ENCODE data around the gene ZNF672.
"Not testable (repeated sequence)": the region's sequence is repeated elsewhere in the genome, so short reads cannot be mapped to it uniquely, and the experiment has no call there.

ZNF672 gene

DNA sequence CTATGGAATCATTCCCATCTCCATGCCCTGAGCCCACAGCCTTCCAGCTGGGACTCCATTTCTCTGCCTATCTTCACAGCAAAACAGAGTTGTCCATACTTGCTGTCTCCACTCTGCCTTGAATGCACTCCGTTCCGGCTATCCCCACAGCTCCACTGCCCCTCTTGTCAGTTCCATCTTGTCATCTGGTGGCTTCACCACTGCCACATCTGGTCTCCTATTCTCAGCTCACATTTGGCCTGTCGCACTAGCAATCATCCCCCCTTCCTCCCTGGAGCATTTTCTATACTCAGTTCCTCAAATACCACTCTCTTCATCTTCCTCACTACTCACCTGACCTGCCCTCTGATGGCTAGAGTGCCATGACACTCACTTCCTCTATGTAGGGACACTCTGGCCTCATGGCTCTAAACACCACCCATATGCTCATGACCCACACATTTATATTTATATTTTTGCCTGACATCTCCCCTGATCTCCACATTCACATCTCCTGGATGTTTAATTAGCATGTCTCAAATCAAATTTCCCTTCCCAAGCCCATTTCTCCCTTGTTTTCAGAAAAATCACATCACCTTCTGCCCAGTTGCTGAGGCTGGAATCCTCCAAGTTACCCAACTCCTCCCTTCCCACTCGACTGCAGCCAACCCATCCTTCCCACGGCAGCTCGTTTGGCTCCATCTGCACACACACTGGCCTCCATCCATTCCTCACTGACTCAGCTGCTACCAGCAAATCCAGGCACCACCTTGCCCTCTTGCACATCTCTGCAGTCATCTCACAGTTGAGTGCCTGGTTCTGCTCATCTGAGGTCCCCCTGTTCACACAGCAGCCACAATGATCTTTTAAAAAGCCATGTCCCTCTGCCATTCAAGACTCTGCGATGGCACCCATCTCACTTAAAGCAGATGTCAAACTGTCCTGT, 14.7 kb downstream of the ZNF672 start:
- in situ Hi-C loops (cut with HindIII; ENCODE audit: low sequenced_read_pairs) = no loop called here

DNA sequence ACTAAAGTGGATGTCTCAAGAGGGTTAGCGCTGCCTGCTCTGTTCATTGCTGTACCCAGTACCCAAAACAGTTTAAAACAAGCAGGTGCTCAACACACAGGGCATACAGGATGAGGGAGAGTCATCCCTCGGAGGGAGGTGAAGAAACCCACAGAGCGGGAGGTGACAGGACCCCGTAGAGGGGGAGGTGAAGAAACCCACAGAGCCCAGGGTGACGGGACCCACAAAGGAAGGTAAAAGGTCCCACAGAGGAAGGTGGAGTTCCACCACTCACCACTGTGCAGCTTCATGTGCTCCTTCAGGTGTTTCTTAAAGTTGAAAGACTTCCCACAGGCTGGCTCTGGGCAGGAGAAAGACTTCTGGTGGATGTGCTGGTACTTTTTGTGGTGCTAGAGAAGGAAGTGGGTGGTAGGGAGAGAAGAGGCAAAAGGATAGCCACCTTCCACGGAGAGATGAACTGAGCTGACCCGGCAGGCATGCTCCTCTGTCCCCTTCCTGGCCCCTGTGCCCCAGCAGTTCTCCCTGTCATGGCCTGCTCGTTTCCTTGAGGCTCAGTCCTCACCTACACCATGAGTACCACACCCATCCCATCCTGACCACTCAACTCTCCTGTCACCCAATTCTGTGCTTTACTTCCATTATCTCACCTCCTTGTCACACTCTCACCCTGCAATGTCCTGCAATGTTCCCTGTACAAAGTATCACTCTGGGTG, 15.8 kb downstream of the ZNF672 start:
- in situ Hi-C loops (cut with HindIII; ENCODE audit: low sequenced_read_pairs) = no loop called here

DNA sequence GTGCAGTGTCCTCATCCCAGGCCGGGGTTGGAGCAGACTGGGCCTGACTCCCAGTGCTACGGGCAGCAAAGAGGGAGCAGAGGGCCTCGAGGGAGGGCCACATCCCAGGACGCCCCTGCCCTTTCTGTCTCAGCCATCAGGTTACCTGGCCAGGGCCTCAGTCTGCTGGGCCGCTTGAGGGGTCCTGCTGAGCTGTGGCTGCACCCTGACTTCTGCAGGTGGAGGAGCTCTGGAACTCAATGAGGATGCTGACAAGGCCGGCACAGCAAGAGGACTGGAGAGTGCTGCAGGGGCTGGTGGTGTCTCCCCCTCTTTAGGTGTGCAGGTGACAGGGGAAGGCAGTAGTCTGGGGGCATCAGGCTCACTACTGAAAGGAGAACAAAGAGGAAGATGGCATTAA, 17.6 kb downstream of the ZNF672 start:
- in situ Hi-C loops (cut with HindIII; ENCODE audit: low sequenced_read_pairs) = no loop called here

DNA sequence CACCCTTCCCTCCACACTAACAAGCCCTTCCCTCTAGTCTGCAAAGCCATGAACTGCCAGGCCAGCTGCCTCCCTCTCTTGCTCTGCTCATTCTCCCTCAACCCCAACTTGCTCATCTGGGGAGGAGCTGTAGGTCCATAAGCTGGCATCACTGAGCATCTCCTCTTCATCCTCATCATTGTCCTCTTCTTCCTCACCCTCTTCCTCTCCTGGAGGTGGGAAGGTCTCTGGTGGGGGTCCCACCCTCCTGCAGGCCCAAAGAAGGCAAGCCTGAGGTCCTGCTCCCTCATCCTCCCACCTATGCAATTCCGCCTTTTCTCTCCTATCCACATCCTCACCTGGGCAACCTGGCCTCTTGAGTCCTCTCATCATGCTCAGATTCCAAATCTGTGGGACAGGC, 18.2 kb downstream of the ZNF672 start:
- in situ Hi-C loops (cut with HindIII; ENCODE audit: low sequenced_read_pairs) = no loop called here

DNA sequence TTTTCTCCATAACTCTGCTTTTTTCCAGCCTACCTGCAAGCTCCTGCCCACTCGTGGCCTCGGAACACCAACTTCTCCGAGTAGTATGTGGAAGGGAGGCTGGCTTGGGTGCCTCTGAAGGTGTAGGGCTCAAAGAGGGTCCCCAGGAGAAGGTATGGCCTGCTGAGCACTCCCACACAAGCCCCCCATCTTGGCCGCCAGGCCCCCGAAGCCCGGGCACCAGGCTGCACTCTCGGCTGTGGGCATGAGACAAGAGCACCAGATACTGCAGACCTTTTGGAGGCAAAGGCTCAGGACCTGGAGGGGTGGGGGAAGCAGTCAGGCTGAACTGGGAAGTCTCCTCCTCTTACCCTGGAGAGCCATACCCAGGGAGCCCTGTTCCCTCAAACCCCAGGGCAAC, 19.2 kb downstream of the ZNF672 start:
- in situ Hi-C loops (cut with HindIII; ENCODE audit: low sequenced_read_pairs) = no loop called here

DNA sequence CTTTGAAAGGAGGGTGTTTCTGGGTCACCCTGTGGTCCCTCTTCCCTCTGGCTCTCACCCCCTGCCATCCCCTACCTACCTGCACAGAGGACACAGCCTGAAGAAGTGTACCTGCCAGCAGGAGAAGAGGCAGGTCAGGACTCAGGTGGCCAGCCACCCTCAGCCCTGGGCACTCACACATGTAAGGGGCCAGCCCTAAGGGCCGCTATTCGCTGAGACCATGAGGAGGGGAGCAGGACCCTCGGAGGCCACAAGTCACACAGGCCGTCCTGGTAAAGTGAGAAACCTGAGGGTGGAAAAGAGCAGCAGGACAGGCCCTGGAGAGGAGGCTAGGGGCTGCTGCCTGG, 19.7 kb downstream of the ZNF672 start:
- in situ Hi-C loops (cut with HindIII; ENCODE audit: low sequenced_read_pairs) = no loop called here

DNA sequence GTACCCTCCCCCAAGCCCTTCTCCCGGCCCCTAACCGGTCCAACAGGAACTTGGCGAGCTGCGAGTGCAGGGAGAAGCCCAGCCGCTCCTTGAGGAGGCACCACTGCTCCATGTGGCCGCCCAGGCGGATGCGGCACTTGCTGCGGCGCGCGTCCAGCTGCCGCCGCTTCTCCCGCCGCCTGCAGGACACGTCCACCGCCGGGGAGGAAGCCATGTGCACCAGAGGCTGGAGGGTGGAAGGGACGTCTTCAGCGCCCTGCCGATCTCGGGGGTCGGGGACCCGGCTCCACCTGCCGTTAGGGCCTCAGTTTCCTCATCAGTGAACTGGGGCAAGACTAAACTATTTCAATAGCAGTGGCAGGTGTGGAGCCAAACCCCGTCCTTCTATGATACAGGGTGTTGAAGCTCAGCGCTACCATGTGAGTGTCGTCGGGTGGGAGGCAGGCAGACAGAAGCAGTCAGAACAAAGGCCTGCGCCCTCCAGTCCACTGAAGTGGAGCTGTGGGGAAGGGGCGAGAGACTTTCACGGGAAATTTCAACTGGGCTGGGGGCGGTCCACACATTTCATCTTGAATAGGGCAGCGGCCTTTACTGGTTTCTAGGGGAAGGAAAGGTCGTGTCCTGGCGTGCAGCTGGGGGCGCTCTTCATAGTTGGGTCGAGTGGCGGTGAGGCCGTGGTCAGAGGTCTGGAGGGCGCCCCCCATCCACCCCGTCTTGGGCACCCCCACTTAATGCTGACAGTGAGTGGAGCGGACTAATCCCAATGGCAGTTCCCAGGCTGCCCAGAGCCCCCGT, 20.3 kb downstream of the ZNF672 start:
- in situ Hi-C loops (cut with HindIII; ENCODE audit: low sequenced_read_pairs) = no loop called here

DNA sequence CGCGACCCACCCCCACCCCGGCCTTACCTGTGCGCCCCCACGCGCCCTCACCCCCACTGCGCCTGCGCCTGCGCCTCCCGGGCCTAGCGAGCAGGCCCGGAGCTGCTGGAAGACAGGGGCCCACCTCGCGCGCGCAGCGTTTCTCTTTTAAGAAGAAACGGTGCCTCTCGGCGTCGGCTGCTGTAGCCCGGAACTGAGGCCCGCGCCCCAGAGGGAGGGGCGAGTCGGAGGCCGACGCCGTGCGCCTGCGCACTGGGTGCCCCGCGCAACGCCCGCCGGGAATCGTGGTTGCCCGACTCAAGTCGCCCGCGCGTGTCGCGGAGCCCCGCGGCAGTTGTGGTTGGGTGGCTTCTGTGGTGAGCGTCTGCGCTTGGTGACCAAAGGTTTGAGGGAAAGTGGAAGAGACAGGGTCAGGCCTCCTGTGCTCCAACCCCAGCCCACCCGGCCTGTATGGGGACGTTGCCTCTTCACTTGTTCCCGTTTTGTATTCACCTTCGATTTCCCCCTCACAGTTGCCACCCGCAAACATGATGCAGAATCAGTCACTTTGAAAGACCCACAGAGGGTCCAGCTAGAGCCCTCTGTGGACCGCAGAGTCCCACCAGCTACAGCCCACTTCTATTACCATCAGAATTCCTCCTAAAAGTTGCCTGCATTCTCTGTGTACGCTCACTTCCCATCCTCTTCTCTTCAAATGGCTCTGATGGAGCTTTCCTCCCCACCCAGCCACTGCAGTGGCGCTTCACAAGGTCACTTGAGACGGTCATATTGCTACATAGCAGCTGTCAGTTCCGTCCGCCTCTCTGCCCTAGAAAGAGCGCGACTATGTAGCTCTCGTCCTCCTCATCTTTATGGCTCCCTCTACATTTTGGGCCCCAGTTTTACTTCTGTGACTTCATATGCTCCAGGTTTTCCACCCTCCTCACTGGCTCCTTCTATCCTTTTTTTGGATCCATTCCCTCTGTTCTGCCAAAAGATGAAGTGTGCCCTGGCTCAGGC, 21.2 kb downstream of the ZNF672 start, which contains the start of gene ZNF692:
Gene ZNF692 (minus strand): TSS at position 195 of the 999 bp plus-strand sequence. CDS start 776 bp downstream, outside the sequence.
- in situ Hi-C loops (cut with HindIII; ENCODE audit: low sequenced_read_pairs) = no loop called here

DNA sequence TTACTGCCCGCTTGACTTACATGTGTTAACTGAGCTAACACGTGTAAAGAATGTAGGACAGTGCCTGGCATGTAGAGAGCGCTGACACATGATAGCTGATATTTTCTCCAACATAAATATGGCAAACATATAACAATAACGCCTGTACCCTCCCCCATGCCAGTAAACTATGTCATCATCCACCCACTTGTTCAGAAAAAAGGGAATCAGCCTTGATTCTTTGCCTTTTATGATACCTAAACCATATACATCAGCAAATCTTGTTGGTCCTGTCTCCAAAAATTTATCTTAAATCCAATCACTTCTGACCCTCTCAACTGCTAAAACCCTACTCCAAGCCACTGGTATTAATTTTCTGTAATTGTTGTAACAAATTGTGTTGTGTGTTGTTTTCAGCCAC, 22.0 kb downstream of the ZNF672 start:
- in situ Hi-C loops (cut with HindIII; ENCODE audit: low sequenced_read_pairs) = no loop called here

DNA sequence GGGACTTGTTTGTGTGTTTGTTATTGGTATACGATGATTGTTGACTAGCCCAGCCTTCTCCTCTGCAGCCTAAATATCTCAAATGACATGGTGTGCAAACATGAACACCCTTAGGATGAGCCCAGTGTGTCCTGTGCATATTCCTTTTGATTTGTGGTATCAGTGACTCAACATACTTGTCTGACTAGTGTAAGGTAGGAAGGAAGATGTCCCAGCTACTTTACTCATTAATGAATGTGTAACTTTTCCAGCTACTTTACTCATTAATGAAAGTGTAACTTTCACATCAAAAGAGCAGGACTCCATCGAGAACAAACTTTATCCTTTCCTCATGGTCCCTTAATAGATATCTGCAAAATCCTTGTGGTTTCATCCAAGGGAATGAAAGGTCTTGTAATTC, 23.6 kb downstream of the ZNF672 start:
- in situ Hi-C loops (cut with HindIII; ENCODE audit: low sequenced_read_pairs) = no loop called here

DNA sequence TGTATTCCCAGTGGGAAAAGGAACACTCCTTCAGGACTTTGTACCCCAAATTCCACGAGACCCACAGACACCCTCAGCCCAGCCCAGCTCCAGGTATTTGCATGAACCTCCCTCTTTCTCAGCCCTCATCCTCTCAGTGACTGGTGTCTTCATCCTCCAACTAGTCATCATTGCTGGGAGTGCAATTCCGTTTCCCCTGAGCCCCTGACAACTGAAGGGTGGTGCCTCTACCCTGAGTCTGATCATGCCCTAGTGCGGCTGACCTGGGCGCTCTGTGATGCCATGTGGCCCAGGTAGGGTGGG, 24.6 kb downstream of the ZNF672 start:
- in situ Hi-C loops (cut with HindIII; ENCODE audit: low sequenced_read_pairs) = no loop called here

DNA sequence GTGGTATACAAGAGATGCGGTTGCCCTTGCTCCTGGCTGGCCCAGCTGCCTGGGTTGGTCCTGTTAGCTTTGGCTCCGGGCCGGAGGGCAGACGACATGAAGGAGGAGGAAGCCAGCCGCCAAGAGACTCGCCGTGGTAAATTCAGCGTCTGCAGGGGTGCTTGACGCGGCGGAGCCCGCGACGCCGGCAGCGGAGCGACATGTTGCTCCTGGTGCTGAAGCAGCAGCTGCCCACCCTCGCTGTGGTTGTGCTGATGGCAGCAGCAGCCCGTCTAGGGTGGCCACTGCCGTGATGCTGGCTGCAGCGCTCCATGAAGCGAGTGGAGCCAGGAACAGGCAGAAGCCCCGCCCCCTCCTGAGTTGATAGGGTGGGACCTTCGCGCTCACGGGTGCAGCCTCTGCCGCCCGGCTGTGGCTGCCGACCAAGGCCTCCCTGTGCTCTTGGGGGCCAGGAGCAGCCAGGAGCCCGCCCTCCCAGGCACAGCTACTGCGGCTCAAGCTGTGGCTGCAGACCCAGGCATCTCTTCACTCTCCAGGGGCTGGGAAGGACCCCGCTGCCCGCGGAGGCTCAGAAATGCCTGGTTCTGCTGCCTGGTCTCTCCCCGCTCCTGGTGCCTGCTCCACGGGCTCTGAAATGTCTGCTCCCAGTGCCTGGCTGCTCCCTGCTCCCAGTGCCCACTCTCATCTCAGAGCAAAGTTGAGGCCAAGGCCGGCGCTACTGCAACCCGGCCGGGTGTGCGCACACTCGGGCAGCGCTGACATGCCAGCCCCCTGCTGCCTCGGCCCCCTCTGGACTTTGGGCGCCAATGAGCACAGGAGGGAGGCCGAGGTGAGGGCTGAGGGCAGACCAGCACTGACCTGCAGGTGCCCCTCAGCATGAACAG, 25.2 kb downstream of the ZNF672 start:
- in situ Hi-C loops (cut with HindIII; ENCODE audit: low sequenced_read_pairs) = no loop called here

DNA sequence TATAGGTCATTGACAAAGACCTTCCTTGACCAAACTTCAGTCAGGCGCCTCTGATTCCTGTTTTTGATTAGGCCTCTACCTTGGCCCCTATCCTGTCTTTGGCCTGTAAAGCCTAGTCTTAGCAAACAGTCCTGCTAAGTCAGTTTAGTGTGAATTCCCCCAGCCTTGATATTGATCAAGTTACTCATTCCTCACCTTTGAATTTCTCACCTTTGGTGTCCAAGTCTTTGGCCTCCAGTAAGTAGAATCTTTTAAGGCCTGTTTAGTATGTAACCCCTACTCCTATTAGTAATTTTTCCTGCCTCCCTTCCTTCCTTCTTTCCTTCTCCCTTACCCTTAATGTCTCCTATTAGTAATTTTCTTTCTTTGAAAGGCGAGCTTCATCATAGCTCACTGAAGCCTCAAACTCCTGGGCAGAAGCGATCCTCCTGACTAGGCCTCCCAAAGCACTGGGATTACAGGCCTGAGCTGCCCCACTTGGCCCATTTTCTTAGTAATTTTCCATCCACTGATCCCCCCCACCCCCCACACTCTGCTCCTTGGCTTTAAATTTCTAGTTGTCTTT, 33.9 kb downstream of the ZNF672 start:
- in situ Hi-C loops (cut with HindIII; ENCODE audit: low sequenced_read_pairs) = no loop called here

DNA sequence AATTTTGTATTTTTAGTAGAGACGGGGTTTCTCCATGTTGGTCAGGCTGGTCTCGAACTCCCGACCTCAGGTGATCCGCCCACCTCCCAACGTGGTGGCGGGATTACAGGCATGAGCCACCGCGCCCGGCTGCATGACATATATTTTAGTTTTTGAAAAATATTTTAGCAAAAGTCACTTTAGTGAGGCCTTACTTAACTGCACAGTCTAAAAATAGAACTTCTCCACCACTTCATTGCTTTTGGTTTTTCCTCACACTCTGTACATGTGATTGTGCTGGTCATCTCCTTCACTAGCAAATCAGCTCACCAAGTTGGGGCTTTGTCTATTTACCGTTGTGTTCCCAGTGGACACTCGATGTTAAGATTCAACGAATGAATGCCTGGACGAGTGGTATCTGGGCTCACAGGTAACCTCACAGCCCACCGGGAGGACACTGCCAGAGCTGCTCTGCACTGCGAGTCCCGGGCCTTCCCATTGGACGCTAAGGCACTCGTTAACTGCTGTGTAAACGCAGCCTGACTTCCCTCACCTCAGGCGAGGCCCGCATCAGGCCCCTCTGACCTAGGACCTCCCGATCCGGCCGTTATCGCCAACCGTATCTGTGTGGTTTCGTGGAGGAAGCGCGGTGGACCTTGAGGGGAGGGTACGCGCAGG, 34.9 kb downstream of the ZNF672 start:
- in situ Hi-C loops (cut with HindIII; ENCODE audit: low sequenced_read_pairs) = no loop called here

DNA sequence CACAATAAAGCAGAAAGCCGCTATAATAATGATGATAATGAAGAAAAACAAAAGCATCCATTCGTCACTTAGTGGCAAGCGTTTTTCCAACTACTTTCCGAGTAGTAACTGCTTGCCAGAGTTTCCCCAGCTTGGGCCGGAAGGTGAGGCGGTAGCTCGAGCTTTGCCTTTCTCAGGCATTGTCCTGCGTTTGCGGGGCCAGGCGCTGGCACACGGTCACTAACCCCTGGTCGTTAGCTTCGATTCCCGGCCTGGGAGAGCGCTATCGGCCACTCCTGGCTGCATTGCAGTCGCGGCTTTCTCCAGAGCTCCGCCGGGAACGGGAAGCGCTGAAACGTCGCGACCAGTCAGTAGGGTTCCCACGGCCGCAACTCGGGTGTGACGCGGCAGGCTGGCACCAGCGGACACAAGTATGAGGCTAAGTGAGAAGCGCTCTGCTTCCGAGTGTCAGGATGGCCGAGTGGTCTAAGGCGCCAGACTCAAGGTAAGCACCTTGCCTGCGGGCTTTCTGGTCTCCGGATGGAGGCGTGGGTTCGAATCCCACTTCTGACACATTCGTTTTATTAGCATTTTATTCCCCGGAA, 35.5 kb downstream of the ZNF672 start:
- in situ Hi-C loops (cut with HindIII; ENCODE audit: low sequenced_read_pairs) = no loop called here

DNA sequence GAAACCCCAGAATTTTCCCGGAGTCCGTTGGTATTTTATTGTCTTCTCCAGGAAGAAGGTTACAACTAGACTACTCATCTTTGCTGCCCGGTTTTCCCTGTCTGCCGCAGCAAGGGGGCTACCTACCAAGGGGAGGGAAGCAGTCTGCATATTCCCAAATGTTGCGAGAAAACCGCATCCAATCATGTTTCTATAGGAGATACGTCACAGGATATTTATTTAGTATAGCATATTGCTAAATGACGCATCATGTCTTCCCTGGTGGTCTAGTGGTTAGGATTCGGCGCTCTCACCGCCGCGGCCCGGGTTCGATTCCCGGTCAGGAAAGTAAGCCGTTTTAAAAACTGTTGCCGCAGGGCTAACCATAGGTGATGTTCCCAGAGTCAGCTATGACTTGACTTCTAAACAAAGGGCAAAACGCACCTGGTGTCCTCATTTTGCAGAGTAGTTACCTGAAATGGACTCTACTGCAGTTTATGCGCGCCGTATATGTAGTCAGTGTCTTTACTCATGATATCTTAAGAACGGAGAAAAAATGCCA, 36.0 kb downstream of the ZNF672 start:
- in situ Hi-C loops (cut with HindIII; ENCODE audit: low sequenced_read_pairs) = no loop called here

DNA sequence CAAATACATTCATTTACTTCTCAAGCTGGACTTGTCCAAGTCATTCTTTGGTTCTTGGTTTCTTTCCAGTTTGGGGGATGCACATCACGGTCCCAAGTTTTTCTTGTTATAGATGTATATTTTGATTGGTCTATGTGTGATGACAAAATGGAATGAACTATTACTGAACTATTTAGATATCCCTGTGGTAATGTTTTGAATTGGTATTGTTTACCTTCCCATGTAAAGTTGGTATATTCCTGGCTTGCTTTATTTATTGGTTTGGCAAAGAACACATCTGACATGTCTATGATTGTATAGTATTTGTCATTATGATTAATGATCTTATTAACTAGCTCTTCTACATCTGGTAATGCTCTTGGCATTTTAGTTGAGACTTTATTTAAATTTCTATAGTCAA, 43.2 kb downstream of the ZNF672 start:
- in situ Hi-C loops (cut with HindIII; ENCODE audit: low sequenced_read_pairs) = no loop called here

DNA sequence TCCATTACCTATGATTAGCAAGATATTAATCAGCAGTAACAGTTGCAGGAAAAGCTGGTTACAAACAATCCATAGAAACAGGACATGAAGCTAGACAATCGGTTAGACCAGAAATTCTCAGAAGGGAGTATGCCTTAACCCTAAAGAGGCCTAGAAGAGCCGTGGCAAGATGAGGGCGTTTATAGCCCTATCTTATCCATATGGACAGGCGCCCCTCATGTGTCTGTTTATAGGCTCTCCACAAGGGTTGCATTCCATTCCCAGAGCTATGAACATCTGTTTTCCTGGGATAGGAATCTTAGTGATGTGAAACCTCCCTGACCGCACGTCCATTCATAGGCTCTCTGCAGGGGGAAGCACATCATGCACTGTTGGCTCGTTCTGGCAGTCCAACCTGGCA, 44.4 kb downstream of the ZNF672 start:
- in situ Hi-C loops (cut with HindIII; ENCODE audit: low sequenced_read_pairs) = not testable (repeated sequence)
